Mesodermal cell (in vitro differentiated cells): Measurements from ENCODE around the gene DEPDC7.
A peak's percentile ranks its signal among the peaks of the same experiment; 100 is the strongest.

ENCODE experiments used
- H3K27ac ChIP-seq: 2 replicates; pipeline ENCODE4 v1.7.0; 2013; ENCODE audit warnings: mild to moderate bottlenecking, low read depth, low read length, moderate library complexity; ENCODE audit not compliant: severe bottlenecking
- H3K36me3 ChIP-seq: 2 replicates; pipeline ENCODE4 v1.7.1; 2013; ENCODE audit warnings: mild to moderate bottlenecking, low read length, moderate library complexity; ENCODE audit not compliant: control insufficient read depth, insufficient read depth
- H3K4me1 ChIP-seq: one replicate; pipeline ENCODE4 v1.7.1; 2013; ENCODE audit warnings: mild to moderate bottlenecking, low read length; ENCODE audit not compliant: insufficient read depth, control insufficient read depth, poor library complexity, severe bottlenecking
- H3K4me3 ChIP-seq: 2 replicates; pipeline ENCODE4 v1.7.0; 2013; ENCODE audit warnings: low read length, control low read depth, mild to moderate bottlenecking; ENCODE audit not compliant: insufficient read depth, poor library complexity, severe bottlenecking; ENCODE audit errors: extremely low read depth
- H3K9me3 ChIP-seq: 2 replicates; pipeline ENCODE4 v1.7.1; 2013; ENCODE audit warnings: mild to moderate bottlenecking, low read length, moderate library complexity; ENCODE audit not compliant: control insufficient read depth
- WGBS, 2 experiments: methylation state at CpG; one replicate each; pipeline ENCODE4 v1.1.5; 2013; ENCODE audit warnings: missing lambda C conversion rate in 2 of 2; ENCODE audit not compliant: insufficient coverage in 2 of 2; 5-methylcytosine and 5-hydroxymethylcytosine counted together

Gene DEPDC7

DNA sequence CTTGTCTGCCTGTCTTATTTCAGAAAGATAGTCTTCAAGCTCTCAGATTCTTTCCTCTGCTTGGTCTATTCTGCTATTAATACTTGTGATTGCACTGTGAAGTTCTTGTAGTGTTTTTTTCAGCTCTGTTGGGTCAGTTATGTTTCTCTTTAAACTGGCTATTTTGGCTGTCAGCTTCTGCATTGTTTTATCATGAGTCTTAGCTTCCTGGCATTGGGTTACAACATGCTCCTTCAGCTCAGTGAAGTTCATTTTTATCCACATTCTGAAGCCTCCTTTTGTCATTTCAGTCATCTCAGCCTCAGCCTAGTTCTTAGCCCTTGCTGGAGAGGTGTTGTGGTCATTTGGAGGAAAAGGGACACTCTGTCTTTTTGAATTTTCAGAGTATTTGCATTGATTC, 15.5 kb upstream of the DEPDC7 start:
- Histone ChIP-seq H3K27ac (no peak overlapping the region), H3K4me3 (no peak overlapping the region), H3K9me3 (peaks cover 11% of the 10 kb centered on the region), H3K36me3 (no peaks in the 10 kb centered on the region), H3K4me1 (peaks cover 11% of the 10 kb centered on the region)

DNA sequence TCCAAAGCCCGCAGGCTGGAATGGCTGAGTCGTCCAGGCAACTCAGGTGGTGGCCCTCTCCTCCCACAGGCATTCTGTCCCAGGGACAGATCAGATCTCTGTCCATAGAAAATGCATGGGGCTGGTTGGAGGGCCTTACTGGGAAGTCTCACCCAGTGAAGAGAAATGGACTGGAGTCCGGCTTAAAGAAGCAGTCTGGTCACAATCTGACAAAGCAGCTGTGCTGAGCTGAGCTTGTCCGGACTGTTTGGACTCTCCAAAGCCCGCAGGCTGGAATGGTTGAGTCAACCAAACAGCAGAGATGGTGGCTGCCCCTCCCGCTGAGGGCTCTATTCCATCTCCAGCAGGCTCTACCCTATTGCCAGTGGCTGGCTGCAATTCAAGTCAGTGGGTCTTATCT, 14.4 kb upstream of the DEPDC7 start:
- Histone ChIP-seq H3K9me3 (peaks cover 11% of the 10 kb centered on the region), H3K36me3 (no peaks in the 10 kb centered on the region), H3K4me1 (peaks cover 11% of the 10 kb centered on the region), H3K27ac (no peak overlapping the region), H3K4me3 (no peak overlapping the region)
- 73 to 81% methylated on average over 5 to 6 of the region's 6 CpGs for WGBS, 2 experiments

DNA sequence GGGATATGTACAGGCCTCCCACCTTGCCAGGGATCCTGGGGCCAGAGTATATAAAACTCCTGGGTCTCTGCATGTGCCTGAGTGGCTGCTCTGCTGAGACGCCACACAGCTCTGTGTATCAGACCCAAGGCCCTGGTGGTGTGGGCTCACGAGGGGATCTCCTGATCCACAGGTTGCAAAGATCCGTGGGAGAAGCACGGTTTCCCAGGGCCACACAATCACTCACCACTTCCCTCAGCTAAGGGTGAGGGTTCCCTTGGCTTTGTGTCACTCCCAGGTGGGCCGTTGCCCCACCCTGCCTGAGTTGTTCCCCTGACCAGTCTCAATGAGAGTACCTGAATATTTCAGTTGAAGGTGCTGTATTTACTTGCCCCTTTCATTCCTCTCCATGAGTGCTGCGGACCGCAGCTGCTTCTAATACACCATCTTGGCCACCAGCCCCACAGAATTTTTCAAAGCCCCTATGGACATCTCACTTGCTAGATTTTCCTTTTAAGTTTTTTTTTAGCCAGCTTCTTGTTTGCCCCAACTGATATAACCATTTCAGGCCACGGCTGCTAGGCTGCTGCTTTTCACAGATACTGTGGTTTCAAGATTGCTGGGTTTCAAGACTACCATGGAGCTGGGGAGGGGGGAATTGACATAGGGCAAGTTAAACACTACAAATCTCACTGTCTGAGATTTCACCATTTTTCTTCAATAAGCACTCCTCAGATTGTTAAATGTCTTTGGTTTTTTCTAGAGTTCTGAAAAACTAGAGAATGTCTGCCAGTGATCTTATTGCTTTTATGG, 13.7 kb upstream of the DEPDC7 start:
- WGBS, 2 experiments = 89 to 98% methylated on average over 3 to 4 of the region's 8 CpGs
- Histone ChIP-seq H3K27ac (no peak overlapping the region), H3K4me3 (no peak overlapping the region), H3K9me3 (peaks cover 11% of the 10 kb centered on the region), H3K4me1 (peaks cover 11% of the 10 kb centered on the region), H3K36me3 (no peaks in the 10 kb centered on the region)

DNA sequence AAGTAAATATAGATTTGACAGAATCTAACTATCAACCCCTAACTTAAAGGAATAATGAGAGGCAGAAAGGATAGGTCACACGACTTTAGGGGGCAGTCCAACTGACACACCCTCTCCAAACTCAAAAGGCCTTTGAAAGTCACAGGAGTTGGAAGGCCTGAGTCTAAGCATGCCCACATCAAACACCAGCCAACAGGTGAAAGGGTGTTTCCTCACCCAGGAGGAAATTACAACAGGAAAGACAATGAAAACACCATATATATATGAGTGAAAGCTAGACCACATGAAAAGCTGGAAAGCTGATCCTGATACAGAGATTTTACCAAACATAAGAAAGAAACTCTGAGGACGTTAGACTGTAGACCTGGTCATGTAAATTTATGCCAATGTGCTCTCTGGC, 10.5 kb upstream of the DEPDC7 start:
- WGBS, 2 experiments = no CpG with 5 or more reads among the region's 2 CpGs

DNA sequence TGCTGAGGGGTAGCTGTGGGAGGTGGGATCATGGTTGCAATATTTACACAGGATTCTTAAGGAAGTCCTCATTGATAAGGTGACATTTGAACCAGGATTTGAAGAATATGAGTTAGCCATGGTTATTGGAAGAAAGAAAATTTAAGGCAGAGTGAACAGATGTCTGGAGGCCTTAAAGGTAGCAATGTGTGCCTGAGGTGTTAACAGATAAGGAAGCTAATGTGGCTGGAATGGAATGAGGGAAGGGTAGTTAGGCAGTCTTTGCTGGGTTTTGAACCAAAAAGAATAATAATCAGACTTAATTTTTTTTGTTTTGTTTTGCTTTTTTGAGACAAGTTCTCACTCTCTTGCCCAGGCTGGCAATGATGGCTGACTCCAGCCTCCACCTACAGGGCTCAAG, 9.7 kb upstream of the DEPDC7 start:
- Histone ChIP-seq H3K4me3 (no peak overlapping the region), H3K27ac (no peak overlapping the region), H3K36me3 (no peaks in the 10 kb centered on the region), H3K4me1 (no peaks in the 10 kb centered on the region), H3K9me3 (no peaks in the 10 kb centered on the region)

More for the DNA sequence above, 10.5 kb upstream of the DEPDC7 start:
- Histone ChIP-seq H3K9me3 (no peaks in the 10 kb centered on the region), H3K4me1 (peaks cover 7% of the 10 kb centered on the region), H3K27ac (no peak overlapping the region), H3K36me3 (no peaks in the 10 kb centered on the region), H3K4me3 (no peak overlapping the region)

DNA sequence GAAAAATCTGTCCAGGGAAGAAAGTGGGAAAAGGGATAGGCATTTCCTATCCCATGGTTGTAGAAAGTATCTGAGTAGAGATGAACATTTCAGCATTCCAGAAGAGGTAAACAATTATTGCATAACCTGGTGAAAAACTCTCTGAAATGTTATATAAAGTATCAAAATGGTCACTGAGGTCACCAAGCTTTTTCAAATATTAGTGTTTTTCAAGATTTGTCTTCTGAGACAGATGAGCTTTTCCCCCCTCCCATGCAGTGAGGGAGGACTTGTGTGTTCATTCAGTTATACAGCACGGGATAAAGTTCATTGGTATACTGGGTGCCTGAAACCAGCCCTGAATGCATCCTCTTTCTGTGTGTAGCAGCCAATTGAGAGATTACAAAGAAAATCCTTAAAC, 1.9 kb upstream of the DEPDC7 start:
- no peak overlapping the region for H3K4me3 ChIP-seq
- 100% methylated on average over 1 of the region's 1 CpG; no CpG with 5 or more reads in 1 of the 2 experiments for WGBS, 2 experiments
- H3K4me1 ChIP-seq = peaks cover 9% of the 10 kb centered on the region
- no peak overlapping the region for H3K27ac ChIP-seq
- H3K36me3 ChIP-seq = no peaks in the 10 kb centered on the region
- H3K9me3 ChIP-seq = no peaks in the 10 kb centered on the region

DNA sequence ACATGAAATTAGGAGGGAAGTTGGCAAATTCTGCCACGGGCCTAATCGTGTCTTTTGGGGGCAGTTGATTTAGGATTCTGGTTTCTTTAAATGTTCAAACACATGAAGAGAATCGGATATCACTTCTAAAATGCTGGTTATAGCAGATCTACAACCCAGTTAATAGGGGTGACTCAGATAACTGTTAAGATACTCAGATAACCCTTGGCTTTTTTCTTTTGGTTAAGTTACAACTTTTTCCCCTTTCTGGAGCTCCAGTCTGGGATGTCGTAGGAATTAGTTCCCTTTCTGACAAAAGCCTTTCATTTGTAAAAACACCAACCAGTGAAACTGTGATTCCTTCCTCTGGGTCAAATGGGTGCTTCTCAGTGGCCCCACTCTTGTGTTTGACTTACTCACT, 976 bp downstream of the DEPDC7 start:
- no peaks in the 10 kb centered on the region for H3K9me3 ChIP-seq
- H3K27ac ChIP-seq = peak overlapping the region; percentile 71
- H3K36me3 ChIP-seq = no peaks in the 10 kb centered on the region
- WGBS, 2 experiments = 43 to 46% methylated on average over 3 to 4 of the region's 4 CpGs
- peak overlapping the region; percentile 56 for H3K4me3 ChIP-seq
- peaks cover 9% of the 10 kb centered on the region for H3K4me1 ChIP-seq

DNA sequence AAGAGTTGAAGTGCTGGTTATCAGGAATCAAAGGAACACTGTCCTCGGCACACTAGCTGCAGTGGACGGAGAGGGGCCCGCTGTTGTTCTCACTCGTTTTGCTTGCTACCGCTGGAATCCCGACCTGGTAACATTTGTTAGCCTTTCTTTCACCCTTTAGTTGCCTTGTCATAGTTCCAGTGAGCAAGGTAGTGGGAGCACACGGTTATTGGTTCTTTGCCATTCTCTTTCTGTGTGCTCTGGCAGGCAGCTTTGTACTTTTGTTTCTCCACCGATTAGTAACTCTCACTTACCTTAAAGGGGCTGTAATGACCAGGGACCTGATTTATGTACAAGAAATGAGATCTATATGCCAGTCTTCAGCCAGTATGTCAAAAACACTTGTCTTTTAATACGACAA, 1.8 kb downstream of the DEPDC7 start:
- H3K9me3 ChIP-seq = no peaks in the 10 kb centered on the region
- 66 to 76% methylated on average over 7 to 8 of the region's 9 CpGs for WGBS, 2 experiments
- no peaks in the 10 kb centered on the region for H3K36me3 ChIP-seq
- H3K4me3 ChIP-seq = no peak overlapping the region
- H3K27ac ChIP-seq = no peak overlapping the region
- H3K4me1 ChIP-seq = peaks cover 9% of the 10 kb centered on the region

DNA sequence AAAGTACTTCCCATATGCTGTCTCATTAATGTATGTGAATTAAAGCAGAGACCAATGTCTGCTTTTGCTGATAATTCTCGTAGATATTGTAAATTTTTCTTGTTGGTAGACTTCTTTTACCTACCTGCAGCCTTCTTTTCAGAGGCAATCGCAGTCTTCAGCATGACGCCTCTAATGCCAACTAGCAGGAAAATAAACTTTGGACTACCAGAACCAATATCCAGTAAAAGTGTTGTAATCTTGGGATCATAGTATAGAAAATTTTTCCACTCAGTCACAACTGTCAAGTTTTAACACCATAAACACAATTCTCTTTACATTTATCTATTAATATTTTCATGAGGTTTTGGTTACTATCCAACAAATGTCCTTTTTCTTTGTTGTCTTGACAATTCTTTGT, 2.3 kb downstream of the DEPDC7 start:
- H3K4me3 ChIP-seq = no peak overlapping the region
- no peaks in the 10 kb centered on the region for H3K36me3 ChIP-seq
- H3K27ac ChIP-seq = no peak overlapping the region
- peaks cover 9% of the 10 kb centered on the region for H3K4me1 ChIP-seq
- no CpG with 5 or more reads among the region's 3 CpGs for WGBS, 2 experiments
- no peaks in the 10 kb centered on the region for H3K9me3 ChIP-seq

DNA sequence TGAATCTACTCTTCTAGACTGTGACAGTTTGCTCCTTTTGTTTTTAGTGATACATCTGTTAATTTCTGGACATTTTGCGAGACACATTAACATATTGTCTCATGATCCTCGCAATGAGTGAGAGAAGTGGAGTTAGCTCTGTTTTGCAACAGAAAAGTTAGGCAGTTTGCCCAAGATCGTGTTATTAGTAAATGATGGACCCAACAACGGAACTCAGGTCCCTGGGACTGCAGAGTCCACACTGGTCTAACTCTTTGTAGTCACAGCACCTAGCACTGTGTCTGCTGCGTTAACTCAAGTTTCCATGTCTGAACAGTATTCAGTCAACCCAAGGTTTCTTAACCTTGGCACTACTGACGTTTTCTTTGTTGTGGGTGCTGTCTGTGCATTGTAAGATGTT, 3.2 kb downstream of the DEPDC7 start:
- no peak overlapping the region for H3K27ac ChIP-seq
- H3K36me3 ChIP-seq = no peaks in the 10 kb centered on the region
- WGBS, 2 experiments = 94 to 97% methylated on average over 5 of the region's 6 CpGs
- H3K9me3 ChIP-seq = no peaks in the 10 kb centered on the region
- H3K4me1 ChIP-seq = peaks cover 9% of the 10 kb centered on the region
- no peak overlapping the region for H3K4me3 ChIP-seq

DNA sequence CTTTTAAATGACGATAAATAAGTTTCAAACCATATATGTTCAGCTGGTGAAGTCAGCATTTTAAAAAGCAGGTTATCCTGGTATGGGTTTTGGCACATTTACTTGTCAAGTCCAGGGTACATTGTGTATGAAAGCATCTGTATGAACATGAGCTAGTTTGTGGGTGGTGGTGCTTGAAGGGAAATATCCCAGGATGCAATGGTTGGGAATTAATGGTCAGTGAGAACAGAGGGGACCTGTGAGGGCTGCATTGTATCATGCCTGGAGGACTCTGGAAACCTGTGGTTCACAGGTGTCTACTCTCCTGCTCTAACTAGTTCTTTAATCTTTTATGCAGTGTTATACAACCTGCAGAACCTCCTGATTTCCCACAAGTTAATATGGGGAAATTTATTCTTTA, 5.8 kb downstream of the DEPDC7 start:
- H3K9me3 ChIP-seq = no peaks in the 10 kb centered on the region
- no CpG with 5 or more reads among the region's 1 CpG for WGBS, 2 experiments
- H3K36me3 ChIP-seq = no peaks in the 10 kb centered on the region
- H3K4me1 ChIP-seq = peaks cover 9% of the 10 kb centered on the region
- H3K27ac ChIP-seq = no peak overlapping the region
- no peak overlapping the region for H3K4me3 ChIP-seq
